ENCODE results near the gene GPR151.

DNA sequence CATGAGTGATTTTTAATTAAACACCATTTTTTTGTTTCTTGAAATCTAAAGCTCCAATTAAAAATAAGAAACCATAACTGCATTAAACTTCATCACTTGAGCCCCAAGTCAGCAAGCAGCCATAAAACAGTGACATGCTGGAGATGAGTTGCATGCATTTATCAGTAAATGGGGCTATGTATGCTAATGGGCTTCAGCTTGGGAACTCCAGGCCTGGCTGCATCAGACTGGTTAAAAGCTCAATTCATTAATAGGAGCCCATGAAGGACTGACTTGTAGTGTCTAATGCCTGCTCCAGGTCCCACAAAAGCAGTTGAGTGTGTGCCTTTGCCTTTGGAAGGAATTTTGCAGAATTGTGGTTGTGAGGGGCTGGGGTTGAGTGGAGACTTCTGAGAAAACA lies 33.6 kb upstream of the GPR151 start:
- TF ChIP-seq, protein P1, sequence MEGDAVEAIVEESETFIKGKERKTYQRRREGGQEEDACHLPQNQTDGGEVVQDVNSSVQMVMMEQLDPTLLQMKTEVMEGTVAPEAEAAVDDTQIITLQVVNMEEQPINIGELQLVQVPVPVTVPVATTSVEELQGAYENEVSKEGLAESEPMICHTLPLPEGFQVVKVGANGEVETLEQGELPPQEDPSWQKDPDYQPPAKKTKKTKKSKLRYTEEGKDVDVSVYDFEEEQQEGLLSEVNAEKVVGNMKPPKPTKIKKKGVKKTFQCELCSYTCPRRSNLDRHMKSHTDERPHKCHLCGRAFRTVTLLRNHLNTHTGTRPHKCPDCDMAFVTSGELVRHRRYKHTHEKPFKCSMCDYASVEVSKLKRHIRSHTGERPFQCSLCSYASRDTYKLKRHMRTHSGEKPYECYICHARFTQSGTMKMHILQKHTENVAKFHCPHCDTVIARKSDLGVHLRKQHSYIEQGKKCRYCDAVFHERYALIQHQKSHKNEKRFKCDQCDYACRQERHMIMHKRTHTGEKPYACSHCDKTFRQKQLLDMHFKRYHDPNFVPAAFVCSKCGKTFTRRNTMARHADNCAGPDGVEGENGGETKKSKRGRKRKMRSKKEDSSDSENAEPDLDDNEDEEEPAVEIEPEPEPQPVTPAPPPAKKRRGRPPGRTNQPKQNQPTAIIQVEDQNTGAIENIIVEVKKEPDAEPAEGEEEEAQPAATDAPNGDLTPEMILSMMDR (IDR thresholded peaks at IDR 0.05; ENCODE audit: low read depth, low read length), result no peak
- no peak for TF ChIP-seq EZH2phosphoT487 (IDR thresholded peaks at IDR 0.05; ENCODE audit: low read depth)
